H1 (cell line): Measurements from ENCODE around the gene PDC. TPM values are rescaled to one million over a fixed set of nuclear protein-coding genes. Genes with fewer than 3 reads are reported as not detected.

ENCODE experiments used
- CTCF ChIA-PET: fragments of 300-600 bp; sonication (Branson Sonifier 250); formaldehyde crosslinking; loops from one replicate; lab custom pipeline; 2021; ENCODE audit not compliant: partially characterized antibody; lab: Charles Lee
- POLR2A ChIA-PET: fragments of 300-600 bp; sonication (Branson Sonifier 250); formaldehyde crosslinking; loops from one replicate; lab custom pipeline; 2021; ENCODE audit warnings: inconsistent platforms; ENCODE audit not compliant: partially characterized antibody; lab: Charles Lee
- DNase-seq, 2 experiments: peaks; one replicate each; pipeline versions ENCODE4 v3.0.0 to v3.0.0-alpha.2; 2010 to 2022; ENCODE audit warnings: low spot score in 2 of 2, low read depth in 1 of 2, mixed read lengths in 1 of 2
- FAIRE-seq: peaks from 2 replicates; lab custom pipeline; 2011; peaks lifted over from hg19 to GRCh38; lab: Jason Lieb, UNC
- H2AFZ ChIP-seq: 2 replicates; pipeline ENCODE4 v1.8.1; 2012; ENCODE audit warnings: low read length, inconsistent platforms
- H2AK5ac ChIP-seq: 2 replicates; pipeline ENCODE4 v1.6.1; 2013; ENCODE audit warnings: low read depth, low read length
- H2BK120ac ChIP-seq: replicated peaks from 2 replicates; pipeline ENCODE3; 2013; ENCODE audit warnings: low read depth, low read length, inconsistent platforms
- H2BK12ac ChIP-seq: 2 replicates; pipeline ENCODE4 v1.6.1; 2013; ENCODE audit warnings: low read depth, low read length
- H2BK15ac ChIP-seq: 2 replicates; pipeline ENCODE4 v1.6.1; 2013; ENCODE audit warnings: low read length
- H2BK20ac ChIP-seq: 2 replicates; pipeline ENCODE4 v1.6.1; 2013; ENCODE audit warnings: low read length
- H2BK5ac ChIP-seq: 2 replicates; pipeline ENCODE4 v1.6.1; 2013; ENCODE audit warnings: low read depth, low read length
- H3K14ac ChIP-seq: 2 replicates; pipeline ENCODE4 v1.6.1; 2013; ENCODE audit warnings: inconsistent platforms; ENCODE audit not compliant: insufficient read length
- H3K18ac ChIP-seq: 2 replicates; pipeline ENCODE4 v1.6.1; 2013; ENCODE audit warnings: low read length; ENCODE audit errors: extremely low read depth
- H3K23ac ChIP-seq: 2 replicates; pipeline ENCODE4 v1.6.1; 2013; ENCODE audit warnings: inconsistent platforms; ENCODE audit not compliant: insufficient read length
- H3K23me2 ChIP-seq: 2 replicates; pipeline ENCODE4 v1.6.1; 2013; ENCODE audit warnings: low read depth, low read length
- H3K27ac ChIP-seq: 2 replicates; pipeline ENCODE4 v1.6.1; 2011; ENCODE audit warnings: low read depth, low read length, inconsistent platforms
- H3K27me3 ChIP-seq, 4 experiments: replicated peaks in 1 of 4; 1 replicate in 1 of 4; 2 replicates in 3 of 4; pipeline versions ENCODE4 v1.6.1 to v1.8.1; 2011 to 2013; ENCODE audit warnings: low read length in 3 of 4, mild to moderate bottlenecking in 3 of 4, inconsistent platforms in 2 of 4, mixed read lengths in 2 of 4, moderate library complexity in 1 of 4; ENCODE audit not compliant: control insufficient read depth in 3 of 4, insufficient read depth in 3 of 4; ENCODE audit errors: extremely low read depth in 1 of 4
- H3K36me3 ChIP-seq, 4 experiments: 2 replicates each; pipeline versions ENCODE4 v1.6.1 to v1.8.1; 2011 to 2013; ENCODE audit warnings: mild to moderate bottlenecking in 4 of 4, low read length in 3 of 4, moderate library complexity in 2 of 4, control low read depth in 1 of 4, inconsistent platforms in 1 of 4; ENCODE audit not compliant: insufficient read depth in 4 of 4, control insufficient read depth in 2 of 4
- H3K4ac ChIP-seq: replicated peaks from 2 replicates; pipeline ENCODE3; 2013; ENCODE audit warnings: low read length, low read depth, mixed read lengths, inconsistent platforms; ENCODE audit not compliant: insufficient read length
- H3K4me1 ChIP-seq, 4 experiments: replicated peaks in 1 of 4; 1 replicate in 1 of 4; 2 replicates in 3 of 4; pipeline versions ENCODE4 v1.6.1 to v1.8.1; 2011 to 2013; ENCODE audit warnings: low read length in 3 of 4, inconsistent platforms in 2 of 4, mixed read lengths in 1 of 4; ENCODE audit not compliant: insufficient read depth in 4 of 4, control insufficient read depth in 3 of 4
- H3K4me2 ChIP-seq, 2 experiments: 2 replicates each; pipeline versions ENCODE4 v1.6.1 to v1.8.1; 2011 to 2013; ENCODE audit warnings: low read depth in 2 of 2, low read length in 2 of 2, control low read depth in 1 of 2, inconsistent platforms in 1 of 2, mild to moderate bottlenecking in 1 of 2; ENCODE audit not compliant: insufficient read depth in 1 of 2
- H3K4me3 ChIP-seq, 4 experiments: fragments of 200-600, 300-600 bp in 1 of 4; sonication (generic), shearing (Covaris generic), sonication (Bioruptor Twin) in 1 of 4; 2 replicates each; pipeline versions ENCODE4 v1.5.1 to v1.8.1; 2011 to 2016; ENCODE audit warnings: low read length in 4 of 4, low read depth in 3 of 4, control low read depth in 2 of 4, inconsistent platforms in 2 of 4, mild to moderate bottlenecking in 2 of 4, mixed read lengths in 1 of 4, moderate library complexity in 1 of 4; ENCODE audit not compliant: insufficient read depth in 2 of 4; ENCODE audit errors: extremely low read depth in 1 of 4
- H3K56ac ChIP-seq: replicated peaks from 2 replicates; pipeline ENCODE3; 2013; ENCODE audit warnings: low read depth, mild to moderate bottlenecking, mixed read lengths, low read length, inconsistent platforms; ENCODE audit not compliant: insufficient read length
- H3K79me1 ChIP-seq: 2 replicates; pipeline ENCODE4 v1.6.1; 2013; ENCODE audit warnings: low read depth, low read length, control low read depth
- H3K79me2 ChIP-seq, 2 experiments: 2 replicates each; pipeline versions ENCODE4 v1.6.1 to v1.8.1; 2012 to 2013; ENCODE audit warnings: low read length in 2 of 2, mild to moderate bottlenecking in 2 of 2, inconsistent platforms in 1 of 2; ENCODE audit not compliant: insufficient read depth in 2 of 2, control insufficient read depth in 1 of 2
- H3K9ac ChIP-seq, 4 experiments: replicated peaks in 1 of 4; 1 replicate in 1 of 4; 2 replicates in 3 of 4; pipeline versions ENCODE4 v1.6.1 to v1.8.1; 2011 to 2013; ENCODE audit warnings: low read depth in 3 of 4, low read length in 3 of 4, control low read depth in 2 of 4, mild to moderate bottlenecking in 2 of 4, moderate library complexity in 2 of 4, inconsistent platforms in 1 of 4; ENCODE audit errors: extremely low read depth in 1 of 4
- H3K9me3 ChIP-seq, 2 experiments: 2 replicates each; pipeline versions ENCODE4 v1.6.1 to v1.8.1; 2012 to 2013; ENCODE audit warnings: mild to moderate bottlenecking in 2 of 2, moderate library complexity in 2 of 2, control low read depth in 1 of 2, inconsistent platforms in 1 of 2, low read depth in 1 of 2, low read length in 1 of 2, mixed read lengths in 1 of 2; ENCODE audit not compliant: insufficient read depth in 2 of 2
- H4K20me1 ChIP-seq, 2 experiments: replicated peaks in 1 of 2; 2 replicates each; pipeline versions ENCODE3 to v1.8.1; 2011 to 2013; ENCODE audit warnings: inconsistent platforms in 2 of 2, low read length in 2 of 2, mild to moderate bottlenecking in 1 of 2; ENCODE audit not compliant: insufficient read depth in 2 of 2, control insufficient read depth in 1 of 2
- H4K5ac ChIP-seq: 2 replicates; pipeline ENCODE4 v1.6.1; 2013; ENCODE audit warnings: low read length, low read depth, mixed read lengths, inconsistent platforms; ENCODE audit not compliant: insufficient read length
- H4K8ac ChIP-seq: 2 replicates; pipeline ENCODE4 v1.8.0; 2013; ENCODE audit warnings: mild to moderate bottlenecking, moderate library complexity, low read length, inconsistent platforms; ENCODE audit not compliant: insufficient read depth; ENCODE audit errors: extremely low read depth
- H4K91ac ChIP-seq: replicated peaks from 2 replicates; pipeline ENCODE3; 2013; ENCODE audit warnings: low read length, mixed read lengths, inconsistent platforms; ENCODE audit not compliant: insufficient read length
- EP300 ChIP-seq, 2 experiments: IDR thresholded peaks; 1 replicate in 1 of 2; 2 replicates in 1 of 2; pipeline ENCODE4 v1.6.1; 2011 to 2012; ENCODE audit warnings: low read depth in 2 of 2, low read length in 2 of 2, mild to moderate bottlenecking in 2 of 2, borderline replicate concordance in 1 of 2, inconsistent platforms in 1 of 2, moderate library complexity in 1 of 2
- GTF2F1 ChIP-seq: IDR thresholded peaks from 2 replicates; pipeline ENCODE4 v1.6.1; 2012; ENCODE audit warnings: low read depth, low read length, improper control_type of control experiment, borderline replicate concordance
- WGBS, 2 experiments: shearing (Covaris generic) in 1 of 2; methylation state at CpG; one replicate each; pipeline versions ENCODE4 v1.1.6 to v1.1.7; 2013 to 2015; ENCODE audit warnings: low lambda C conversion rate in 2 of 2, mixed read lengths in 2 of 2, inconsistent platforms in 1 of 2, low coverage in 1 of 2, missing lambda C conversion rate in 1 of 2; ENCODE audit not compliant: insufficient replicate concordance in 2 of 2, insufficient coverage in 1 of 2, insufficient read length in 1 of 2; ENCODE audit errors: extremely low coverage in 1 of 2, missing lambda C conversion rate in 1 of 2; 5-methylcytosine and 5-hydroxymethylcytosine counted together
- polyA plus RNA-seq, 7 experiments: library from polyadenylated mRNA; depleted of rRNA in 3 of 7; stranded (reverse) in 5 of 7; unstranded in 2 of 7; fragments of >200 nt in 5 of 7; fragments of 200-250 nt in 2 of 7; gene quantifications; 1 replicate in 5 of 7; 2 replicates in 1 of 7; 4 replicates in 1 of 7; pipeline versions ENCODE4 v1.2.1 to v1.2.3, GENCODE V29; 2011 to 2013; ENCODE audit warnings: missing spikeins in 2 of 7, mixed read lengths in 2 of 7
- total RNA-seq: library from RNA; stranded (reverse); fragmentation: NEBNext Ultra II Directional; extraction: Animal tissue kit (Norgen Biotek cat#: 25700); gene quantifications from 2 replicates; pipeline ENCODE4 v1.2.1, GENCODE V29; 2021

PDC gene
- total and polyA plus RNA-seq, 2 of the 8 experiments (the other 6 are each of a cell fraction or from before 2014, with no cell fraction given), result not detected

GRCh38 chr1:186435336-186435735, 25.6 kb downstream of the PDC start:
- H4K20me1 ChIP-seq, result no peaks in the 10 kb centered on the region
- H3K9ac ChIP-seq, result no peak overlapping the region
- no peak overlapping the region for H2BK20ac ChIP-seq
- H3K4me3 ChIP-seq, result no peak overlapping the region
- H3K79me1 ChIP-seq, result no peaks in the 10 kb centered on the region
- no peak overlapping the region for H4K91ac ChIP-seq
- FAIRE-seq, result no peak
- no peak overlapping the region for H2BK120ac ChIP-seq
- H3K18ac ChIP-seq, result no peak overlapping the region
- no peak overlapping the region for H3K56ac ChIP-seq
- TF ChIP-seq EP300 (IDR thresholded peaks at IDR 0.05; ENCODE audit: borderline replicate concordance in 1 of 2, low read depth in 2 of 2, low read length in 2 of 2) (no peak), GTF2F1 (no peak)
- H2BK15ac ChIP-seq, result no peak overlapping the region
- H4K8ac ChIP-seq, result no peak overlapping the region
- H3K14ac ChIP-seq, result no peak overlapping the region
- no peak overlapping the region for H2BK12ac ChIP-seq
- ChIA-PET POLR2A (no interaction called here), CTCF (no interaction called here)
- H3K9me3 ChIP-seq, result no peaks in the 10 kb centered on the region
- H3K4ac ChIP-seq, result no peak overlapping the region
- no peak overlapping the region for H2AFZ ChIP-seq
- H3K79me2 ChIP-seq, result no peaks in the 10 kb centered on the region
- no peak overlapping the region for H3K4me2 ChIP-seq
- H4K5ac ChIP-seq, result no peak overlapping the region
- no peak for DNase-seq
- H3K27ac ChIP-seq, result no peak overlapping the region
- H3K4me1 ChIP-seq, result no peaks in the 10 kb centered on the region
- WGBS, 2 experiments, result 88% methylated on average over 1 of the region's 1 CpG; no CpG with 5 or more reads in 1 of the 2 experiments
- H3K27me3 ChIP-seq, result no peaks in the 10 kb centered on the region
- H3K23ac ChIP-seq, result peak overlapping the region; percentile 92
- H2BK5ac ChIP-seq, result no peak overlapping the region
- no peak overlapping the region for H2AK5ac ChIP-seq
- no peaks in the 10 kb centered on the region; the same call in 1 of the 2 replicates for H3K23me2 ChIP-seq
- H3K36me3 ChIP-seq, result no peaks in the 10 kb centered on the region
